HepG2 (cell line): ENCODE measurements around the gene CCDC183. TPM values are rescaled to one million over a fixed set of nuclear protein-coding genes. Genes with fewer than 3 reads are reported as not detected.
"Not testable (repeated sequence)": the region's sequence is repeated elsewhere in the genome, so short reads cannot be mapped to it uniquely, and the experiment has no call there.

ENCODE experiments used
- ARNTL ChIP-seq: sonication (generic); formaldehyde crosslinking; IDR thresholded peaks from 2 replicates; pipeline ENCODE4 v1.4.0; 2020; ENCODE audit warnings: mild to moderate bottlenecking, missing genetic modification reagents
- ATF1 ChIP-seq: IDR thresholded peaks from 2 replicates; pipeline ENCODE4 v1.6.1; 2016; ENCODE audit warnings: mild to moderate bottlenecking, control low read depth
- BCL6 ChIP-seq: IDR thresholded peaks from 2 replicates; pipeline ENCODE4 v1.6.1; 2016; ENCODE audit warnings: missing genetic modification reagents, missing compliant biosample characterization
- GATAD1 ChIP-seq: IDR thresholded peaks from 2 replicates; pipeline ENCODE4 v1.6.1; 2016; ENCODE audit warnings: missing genetic modification reagents, missing compliant biosample characterization
- IKZF4 ChIP-seq: sonication (generic); formaldehyde crosslinking; IDR thresholded peaks from 2 replicates; pipeline ENCODE4 v1.5.1; 2020; ENCODE audit warnings: borderline replicate concordance, mild to moderate bottlenecking, low read depth, missing genetic modification reagents; ENCODE audit errors: not compliant biosample characterization
- MEIS1 ChIP-seq: sonication (generic); formaldehyde crosslinking; IDR thresholded peaks from 2 replicates; pipeline ENCODE4 v1.9.0; 2021; ENCODE audit warnings: mild to moderate bottlenecking, missing genetic modification reagents, moderate library complexity, borderline replicate concordance
- NCOA2 ChIP-seq: sonication (generic); formaldehyde crosslinking; IDR thresholded peaks from 2 replicates; pipeline ENCODE4 v1.8.0; 2022; ENCODE audit warnings: inconsistent platforms
- RXRA ChIP-seq: sonication (generic); formaldehyde crosslinking; IDR thresholded peaks from 2 replicates; pipeline ENCODE4 v1.5.1; 2020; ENCODE audit warnings: missing genetic modification reagents
- SIX1 ChIP-seq: sonication (generic); formaldehyde crosslinking; IDR thresholded peaks from 2 replicates; pipeline ENCODE4 v1.4.0; 2020; ENCODE audit warnings: missing genetic modification reagents, borderline replicate concordance
- SOX6 ChIP-seq, 2 experiments: fragments of 450-650 bp in 1 of 2; sonication (generic) in 1 of 2; formaldehyde crosslinking in 1 of 2; IDR thresholded peaks; 2 replicates each; pipeline versions ENCODE4 v1.4.0 to v1.6.1; 2017 to 2020; ENCODE audit warnings: antibody characterized with exemption in 1 of 2, mild to moderate bottlenecking in 1 of 2, missing genetic modification reagents in 1 of 2
- ZBTB3 ChIP-seq: sonication (generic); formaldehyde crosslinking; IDR thresholded peaks from 2 replicates; pipeline ENCODE4 v1.4.0; 2020; ENCODE audit warnings: low read depth, mild to moderate bottlenecking, moderate library complexity, missing genetic modification reagents, borderline replicate concordance
- ZIK1 ChIP-seq: sonication (generic); formaldehyde crosslinking; IDR thresholded peaks from 2 replicates; pipeline ENCODE4 v1.5.0; 2020; ENCODE audit warnings: mild to moderate bottlenecking, low read depth, missing genetic modification reagents, borderline replicate concordance
- ZNF264 ChIP-seq: sonication (generic); formaldehyde crosslinking; IDR thresholded peaks from 2 replicates; pipeline ENCODE4 v1.4.0; 2020; ENCODE audit warnings: missing genetic modification reagents
- ZNF430 ChIP-seq: sonication (generic); formaldehyde crosslinking; IDR thresholded peaks from 2 replicates; pipeline ENCODE4 v1.9.0; 2021; ENCODE audit warnings: mild to moderate bottlenecking, missing genetic modification reagents
- polyA plus RNA-seq, 8 experiments: library from polyadenylated mRNA; depleted of rRNA in 3 of 8; stranded (reverse) in 7 of 8; unstranded in 1 of 8; fragments of >200 nt; fragmentation: Illumina TruSeq in 4 of 8; extraction: Trizol in 4 of 8; gene quantifications; 2 replicates each; pipeline versions ENCODE4 v1.2.1 to v1.2.3, GENCODE V29; 2011 to 2016; ENCODE audit warnings: low read depth in 4 of 8, missing spikeins in 1 of 8, mixed read lengths in 1 of 8; ENCODE audit not compliant: insufficient read depth in 1 of 8
- total RNA-seq, 5 experiments: library from RNA; depleted of rRNA; stranded (reverse); fragments of >200 nt; fragmentation: Illumina TruSeq; extraction: Trizol; gene quantifications; 2 replicates each; pipeline ENCODE4 v1.2.3, GENCODE V29; 2016; ENCODE audit warnings: low read depth in 1 of 5
- TF ChIP-seq, protein P1 (sequence below): sonication (generic); formaldehyde crosslinking; IDR thresholded peaks from 2 replicates; pipeline ENCODE4 v1.8.0; 2022; ENCODE audit warnings: mild to moderate bottlenecking, missing genetic modification reagents
- TF ChIP-seq, protein P2 (sequence below): sonication (generic); IDR thresholded peaks from 2 replicates; pipeline ENCODE4 v1.6.1; 2016; ENCODE audit warnings: low read depth, borderline replicate concordance
- TF ChIP-seq, protein P3 (sequence below): sonication (generic); formaldehyde crosslinking; IDR thresholded peaks from 2 replicates; pipeline ENCODE4 v1.4.0; 2020; ENCODE audit warnings: missing genetic modification reagents
- TF ChIP-seq, protein P4 (sequence below): sonication (generic); formaldehyde crosslinking; IDR thresholded peaks from 2 replicates; pipeline ENCODE4 v1.4.0; 2020; ENCODE audit warnings: mild to moderate bottlenecking, missing genetic modification reagents

Gene CCDC183
- total and polyA plus RNA-seq, 2 of the 13 experiments (the other 11 are each of a cell fraction or from before 2014, with no cell fraction given), result 5.0 to 66.4 TPM

DNA sequence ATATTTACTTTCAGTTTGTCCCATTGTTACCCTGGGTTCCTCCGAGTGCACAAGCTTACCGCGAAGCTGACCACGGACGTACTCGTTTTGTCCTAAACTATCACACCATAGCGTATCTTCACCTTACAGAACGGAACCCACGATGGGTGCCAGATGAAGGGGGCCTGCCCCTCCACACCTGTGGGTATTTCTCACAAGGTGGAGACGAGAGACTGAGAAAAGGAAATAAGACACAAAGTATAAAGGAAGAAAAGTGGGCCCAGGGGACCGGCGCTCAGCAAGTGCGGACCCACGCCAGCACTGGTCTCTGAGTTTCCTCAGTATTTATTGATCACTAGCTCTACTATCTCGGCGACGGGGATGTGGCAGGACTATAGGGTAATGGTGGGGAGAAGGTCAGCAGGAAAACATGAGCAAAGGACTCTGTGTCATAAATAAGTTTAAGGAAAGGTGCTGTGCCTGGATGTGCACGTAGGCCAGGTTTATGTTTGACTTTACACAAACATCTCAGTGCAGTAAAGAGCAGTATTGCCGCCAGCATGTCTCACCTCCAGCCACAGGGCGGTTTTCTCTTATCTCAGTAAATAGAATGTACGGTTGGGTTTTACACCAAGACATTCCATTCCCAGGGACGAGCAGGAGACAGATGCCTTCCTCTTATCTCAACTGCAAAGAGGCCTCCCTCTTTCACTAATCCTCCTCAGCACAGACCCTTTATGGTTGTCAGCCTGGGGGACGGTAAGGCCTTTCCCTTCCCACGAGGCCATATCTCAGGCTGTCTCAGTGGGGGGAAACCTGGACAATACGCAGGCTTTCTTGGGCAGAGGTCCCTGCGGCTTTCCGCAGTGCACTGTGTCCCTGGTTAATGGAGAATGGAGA lies 7.3 kb upstream of the CCDC183 start (continued):
- TF ChIP-seq, protein P1, sequence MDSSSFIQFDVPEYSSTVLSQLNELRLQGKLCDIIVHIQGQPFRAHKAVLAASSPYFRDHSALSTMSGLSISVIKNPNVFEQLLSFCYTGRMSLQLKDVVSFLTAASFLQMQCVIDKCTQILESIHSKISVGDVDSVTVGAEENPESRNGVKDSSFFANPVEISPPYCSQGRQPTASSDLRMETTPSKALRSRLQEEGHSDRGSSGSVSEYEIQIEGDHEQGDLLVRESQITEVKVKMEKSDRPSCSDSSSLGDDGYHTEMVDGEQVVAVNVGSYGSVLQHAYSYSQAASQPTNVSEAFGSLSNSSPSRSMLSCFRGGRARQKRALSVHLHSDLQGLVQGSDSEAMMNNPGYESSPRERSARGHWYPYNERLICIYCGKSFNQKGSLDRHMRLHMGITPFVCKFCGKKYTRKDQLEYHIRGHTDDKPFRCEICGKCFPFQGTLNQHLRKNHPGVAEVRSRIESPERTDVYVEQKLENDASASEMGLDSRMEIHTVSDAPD (CRISPR knock-in tag), result peak; percentile 76; the same call in 1 of the 2 replicates
- TF ChIP-seq ARNTL (peak; percentile 74), BCL6 (CRISPR knock-in tag) (peak; percentile 37; the same call in 1 of the 2 replicates), ZBTB3 (0 out of 2 replicates have a peak, but pooled peaks have one; percentile 32), ZNF430 (CRISPR knock-in tag) (peak; percentile 74; the same call in 1 of the 2 replicates), IKZF4 (peak; percentile 72), ZNF264 (CRISPR knock-in tag) (peak; percentile 79), ZIK1 (0 out of 2 replicates have a peak, but pooled peaks have one; percentile 28), GATAD1 (CRISPR knock-in tag) (peak; percentile 6; the same call in 1 of the 2 replicates), RXRA (CRISPR knock-in tag) (peak; percentile 64; the same call in 1 of the 2 replicates), SOX6 (CRISPR knock-in tag; IDR thresholded peaks at IDR 0.05) (peak; percentile 73), ATF1 (peak; percentile 38; the same call in 1 of the 2 replicates), NCOA2 (CRISPR knock-in tag) (peak; percentile 70), MEIS1 (CRISPR knock-in tag) (peak; percentile 41; the same call in 1 of the 2 replicates), SIX1 (CRISPR knock-in tag) (peak; percentile 10; the same call in 1 of the 2 replicates)
- TF ChIP-seq SOX6 (IDR thresholded peaks at IDR 0.05), result not testable (repeated sequence)
- TF ChIP-seq, protein P2, sequence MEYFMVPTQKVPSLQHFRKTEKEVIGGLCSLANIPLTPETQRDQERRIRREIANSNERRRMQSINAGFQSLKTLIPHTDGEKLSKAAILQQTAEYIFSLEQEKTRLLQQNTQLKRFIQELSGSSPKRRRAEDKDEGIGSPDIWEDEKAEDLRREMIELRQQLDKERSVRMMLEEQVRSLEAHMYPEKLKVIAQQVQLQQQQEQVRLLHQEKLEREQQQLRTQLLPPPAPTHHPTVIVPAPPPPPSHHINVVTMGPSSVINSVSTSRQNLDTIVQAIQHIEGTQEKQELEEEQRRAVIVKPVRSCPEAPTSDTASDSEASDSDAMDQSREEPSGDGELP, result peak; percentile 23; the same call in 1 of the 2 replicates
- TF ChIP-seq, protein P3, sequence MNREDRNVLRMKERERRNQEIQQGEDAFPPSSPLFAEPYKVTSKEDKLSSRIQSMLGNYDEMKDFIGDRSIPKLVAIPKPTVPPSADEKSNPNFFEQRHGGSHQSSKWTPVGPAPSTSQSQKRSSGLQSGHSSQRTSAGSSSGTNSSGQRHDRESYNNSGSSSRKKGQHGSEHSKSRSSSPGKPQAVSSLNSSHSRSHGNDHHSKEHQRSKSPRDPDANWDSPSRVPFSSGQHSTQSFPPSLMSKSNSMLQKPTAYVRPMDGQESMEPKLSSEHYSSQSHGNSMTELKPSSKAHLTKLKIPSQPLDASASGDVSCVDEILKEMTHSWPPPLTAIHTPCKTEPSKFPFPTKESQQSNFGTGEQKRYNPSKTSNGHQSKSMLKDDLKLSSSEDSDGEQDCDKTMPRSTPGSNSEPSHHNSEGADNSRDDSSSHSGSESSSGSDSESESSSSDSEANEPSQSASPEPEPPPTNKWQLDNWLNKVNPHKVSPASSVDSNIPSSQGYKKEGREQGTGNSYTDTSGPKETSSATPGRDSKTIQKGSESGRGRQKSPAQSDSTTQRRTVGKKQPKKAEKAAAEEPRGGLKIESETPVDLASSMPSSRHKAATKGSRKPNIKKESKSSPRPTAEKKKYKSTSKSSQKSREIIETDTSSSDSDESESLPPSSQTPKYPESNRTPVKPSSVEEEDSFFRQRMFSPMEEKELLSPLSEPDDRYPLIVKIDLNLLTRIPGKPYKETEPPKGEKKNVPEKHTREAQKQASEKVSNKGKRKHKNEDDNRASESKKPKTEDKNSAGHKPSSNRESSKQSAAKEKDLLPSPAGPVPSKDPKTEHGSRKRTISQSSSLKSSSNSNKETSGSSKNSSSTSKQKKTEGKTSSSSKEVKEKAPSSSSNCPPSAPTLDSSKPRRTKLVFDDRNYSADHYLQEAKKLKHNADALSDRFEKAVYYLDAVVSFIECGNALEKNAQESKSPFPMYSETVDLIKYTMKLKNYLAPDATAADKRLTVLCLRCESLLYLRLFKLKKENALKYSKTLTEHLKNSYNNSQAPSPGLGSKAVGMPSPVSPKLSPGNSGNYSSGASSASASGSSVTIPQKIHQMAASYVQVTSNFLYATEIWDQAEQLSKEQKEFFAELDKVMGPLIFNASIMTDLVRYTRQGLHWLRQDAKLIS (CRISPR knock-in tag), result peak; percentile 79; the same call in 1 of the 2 replicates
- TF ChIP-seq, protein P4, sequence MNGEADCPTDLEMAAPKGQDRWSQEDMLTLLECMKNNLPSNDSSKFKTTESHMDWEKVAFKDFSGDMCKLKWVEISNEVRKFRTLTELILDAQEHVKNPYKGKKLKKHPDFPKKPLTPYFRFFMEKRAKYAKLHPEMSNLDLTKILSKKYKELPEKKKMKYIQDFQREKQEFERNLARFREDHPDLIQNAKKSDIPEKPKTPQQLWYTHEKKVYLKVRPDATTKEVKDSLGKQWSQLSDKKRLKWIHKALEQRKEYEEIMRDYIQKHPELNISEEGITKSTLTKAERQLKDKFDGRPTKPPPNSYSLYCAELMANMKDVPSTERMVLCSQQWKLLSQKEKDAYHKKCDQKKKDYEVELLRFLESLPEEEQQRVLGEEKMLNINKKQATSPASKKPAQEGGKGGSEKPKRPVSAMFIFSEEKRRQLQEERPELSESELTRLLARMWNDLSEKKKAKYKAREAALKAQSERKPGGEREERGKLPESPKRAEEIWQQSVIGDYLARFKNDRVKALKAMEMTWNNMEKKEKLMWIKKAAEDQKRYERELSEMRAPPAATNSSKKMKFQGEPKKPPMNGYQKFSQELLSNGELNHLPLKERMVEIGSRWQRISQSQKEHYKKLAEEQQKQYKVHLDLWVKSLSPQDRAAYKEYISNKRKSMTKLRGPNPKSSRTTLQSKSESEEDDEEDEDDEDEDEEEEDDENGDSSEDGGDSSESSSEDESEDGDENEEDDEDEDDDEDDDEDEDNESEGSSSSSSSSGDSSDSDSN (CRISPR knock-in tag), result peak; percentile 56
